Measurements from ENCODE around the gene SLC26A6.

- TF ChIP-seq CTCF (IDR thresholded peaks at IDR 0.05) (no peak), SMC3 (IDR thresholded peaks at IDR 0.05; ENCODE audit: low read depth, low read length) (no peak), USF1 (IDR thresholded peaks at IDR 0.05; ENCODE audit: borderline replicate concordance, low read depth) (no peak), GABPA (IDR thresholded peaks at IDR 0.05; ENCODE audit: low read depth) (no peak), EZH2phosphoT487 (IDR thresholded peaks at IDR 0.05; ENCODE audit: borderline replicate concordance, low read depth) (no peak)
Measured at GRCh38 chr3:48599509-48600285, 35.6 kb downstream of the SLC26A6 start.

All from SK-N-SH (cell line).